ENCODE data around the gene KIAA2012. TPM values are rescaled to one million over a fixed set of nuclear protein-coding genes. Genes with fewer than 3 reads are reported as not detected.

Gene KIAA2012
- total RNA-seq, 1 donor from 2014 or later = 0.10 TPM

DNA sequence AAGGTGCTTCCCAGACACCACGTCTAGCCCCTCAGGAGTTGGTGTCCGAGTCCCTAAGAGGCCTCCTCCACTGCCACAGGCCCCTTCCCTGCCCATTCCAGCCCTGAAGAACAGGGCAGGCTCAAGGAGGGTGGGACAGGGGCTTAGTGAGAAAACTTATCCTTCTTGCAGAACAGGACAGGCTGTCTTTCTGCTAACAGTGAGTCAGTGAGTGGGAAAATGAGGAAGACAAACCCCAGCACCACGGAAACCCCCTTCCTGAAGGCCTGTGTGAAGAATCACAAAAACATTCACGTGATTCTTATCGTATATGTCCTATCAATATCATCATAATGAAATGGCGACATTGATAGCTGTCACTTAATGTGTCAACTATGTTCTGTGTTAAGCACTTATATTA is 29.6 kb upstream of the KIAA2012 start:
- DNase-seq = no peak

- no peak for DNase-seq
These were observed 28.3 kb upstream of the KIAA2012 start for GRCh38 chr2:202044777-202045176.

- peak; percentile 52 for DNase-seq
These were observed 26.5 kb upstream of the KIAA2012 start for GRCh38 chr2:202046572-202046971.

DNA sequence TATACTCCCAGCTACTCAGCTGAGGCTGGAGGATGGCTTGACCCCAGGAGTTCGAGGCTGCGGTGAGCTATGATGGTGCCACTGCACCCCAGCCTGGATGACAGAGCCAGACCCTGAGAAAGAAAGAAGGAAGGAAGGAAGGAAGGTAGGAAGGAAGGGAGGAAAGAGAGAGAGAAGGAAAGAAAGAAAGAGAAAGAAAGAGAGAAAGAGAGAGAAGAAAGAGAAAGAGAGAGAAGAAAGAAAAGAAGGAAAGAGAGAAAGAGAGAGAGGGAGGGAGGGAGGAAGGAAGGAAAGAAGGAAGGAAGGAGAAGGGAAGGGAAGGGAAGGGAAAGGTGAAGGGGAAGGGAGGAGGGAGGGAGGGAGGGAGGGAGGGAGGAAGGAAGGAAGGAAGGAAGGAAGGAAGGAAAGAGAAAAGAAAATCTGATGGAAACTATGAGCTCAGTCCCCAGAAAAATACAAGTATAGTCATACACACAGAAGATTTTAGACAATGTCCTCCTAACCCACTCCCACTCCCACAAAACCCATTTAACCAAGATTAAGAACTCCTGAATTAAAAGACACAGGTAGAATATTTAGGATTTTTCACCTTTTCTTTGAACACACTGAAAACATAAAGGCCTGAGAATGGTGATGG is 23.8 kb upstream of the KIAA2012 start:
- no peak for DNase-seq

GRCh38 chr2:202049840-202050239 is 23.2 kb upstream of the KIAA2012 start:
- no peak for DNase-seq

DNA sequence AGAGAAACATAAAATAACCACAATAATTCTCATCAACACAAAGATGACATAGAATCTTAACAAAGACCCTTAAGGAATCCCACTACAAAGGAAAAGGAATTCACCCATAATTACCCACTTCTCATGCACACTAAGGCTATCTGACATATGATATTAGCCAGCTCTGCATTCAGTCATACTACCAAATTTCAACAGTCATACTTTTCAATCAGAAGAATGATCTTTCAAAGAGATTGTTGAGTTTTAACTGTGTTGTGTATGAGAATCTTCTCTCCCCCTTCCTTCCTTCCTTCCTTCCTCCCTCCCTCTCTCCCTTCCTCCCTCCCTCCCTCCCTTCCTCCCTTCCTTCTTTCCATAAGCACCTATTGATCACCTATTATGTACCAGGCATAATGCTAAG is 22.4 kb upstream of the KIAA2012 start:
- DNase-seq = no peak

GRCh38 chr2:202051499-202052161 is 21.4 kb upstream of the KIAA2012 start:
- DNase-seq = peak; percentile 37

DNA sequence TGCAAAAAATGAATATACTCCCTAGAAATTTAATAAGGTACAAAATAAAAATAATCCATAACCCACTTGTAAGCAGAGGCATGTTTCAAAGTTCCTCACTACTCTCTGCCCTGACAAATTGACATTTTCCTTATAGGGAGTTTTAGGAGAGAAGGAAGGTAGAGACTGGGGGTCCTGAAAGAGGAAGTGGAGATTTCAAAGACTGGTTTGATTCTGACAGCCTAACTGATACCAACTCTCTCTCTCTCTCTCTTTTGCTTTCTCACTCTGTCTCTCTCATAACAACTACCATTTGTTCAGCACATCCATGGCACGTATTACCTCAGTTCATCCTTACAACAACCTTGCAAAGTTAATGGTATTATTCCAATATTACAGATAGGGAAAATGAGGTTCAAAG is 20.8 kb upstream of the KIAA2012 start:
- no peak for DNase-seq

DNA sequence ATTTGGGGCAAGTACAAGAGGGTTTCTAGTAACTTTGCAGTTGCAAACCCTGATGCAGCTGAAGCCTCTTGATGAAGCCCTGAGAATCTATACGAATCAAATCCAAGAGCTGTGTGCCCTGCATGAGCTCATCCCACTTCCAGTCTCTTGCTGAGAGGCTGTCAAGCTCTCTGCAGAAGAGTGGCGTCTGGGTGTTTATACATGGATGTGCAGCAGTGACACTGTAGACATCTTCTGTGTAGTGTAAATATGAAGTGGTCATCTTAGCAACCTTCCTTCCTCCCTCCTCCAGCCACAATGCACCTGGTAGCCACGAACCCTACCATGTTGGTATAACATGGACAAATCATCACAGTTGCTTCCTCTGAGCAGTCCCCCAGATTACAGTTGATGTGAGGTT is 18.4 kb upstream of the KIAA2012 start:
- no peak for DNase-seq

DNA sequence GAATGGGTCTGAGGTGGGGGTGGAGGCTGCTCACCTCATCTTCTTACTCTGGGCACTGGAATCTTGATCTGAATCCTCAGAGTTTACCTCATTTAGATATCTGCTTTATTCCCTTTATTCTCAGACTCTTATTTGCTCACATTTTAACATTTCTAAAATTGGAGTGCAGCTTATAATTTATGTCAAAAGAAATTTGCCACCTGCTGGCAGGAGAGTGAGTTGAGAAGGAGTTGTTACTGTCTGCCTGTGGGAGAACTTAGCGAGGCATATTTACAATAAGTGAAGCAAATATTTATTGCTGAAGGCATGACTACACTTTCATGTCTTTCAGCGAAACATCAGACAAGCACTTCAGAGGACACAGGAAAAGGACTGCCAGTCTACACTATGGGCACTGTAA is 16.4 kb upstream of the KIAA2012 start:
- no peak for DNase-seq

DNA sequence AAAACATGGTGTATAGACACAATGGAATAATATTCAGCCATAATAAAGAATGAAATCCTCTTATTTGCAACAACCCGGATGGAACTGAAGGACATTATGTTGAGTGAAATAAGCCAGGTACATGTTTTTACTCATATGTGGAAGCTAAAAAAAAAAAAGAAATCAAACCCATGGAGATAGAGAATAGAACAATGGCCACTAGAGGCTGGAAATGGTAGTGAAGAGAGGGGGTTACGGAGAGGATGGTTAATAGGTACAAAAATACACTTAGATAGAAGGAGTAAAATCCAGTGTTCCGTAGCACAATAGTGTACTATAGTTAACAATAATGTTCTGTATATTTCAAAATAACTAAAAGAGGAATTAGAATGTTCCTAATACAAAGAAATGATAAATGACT is 12.8 kb upstream of the KIAA2012 start:
- DNase-seq = no peak

- DNase-seq = no peak
These were observed 11.4 kb upstream of the KIAA2012 start for GRCh38 chr2:202061695-202062094.

- DNase-seq = peak; percentile 97
These were observed 8.7 kb upstream of the KIAA2012 start for GRCh38 chr2:202064171-202064880.

DNA sequence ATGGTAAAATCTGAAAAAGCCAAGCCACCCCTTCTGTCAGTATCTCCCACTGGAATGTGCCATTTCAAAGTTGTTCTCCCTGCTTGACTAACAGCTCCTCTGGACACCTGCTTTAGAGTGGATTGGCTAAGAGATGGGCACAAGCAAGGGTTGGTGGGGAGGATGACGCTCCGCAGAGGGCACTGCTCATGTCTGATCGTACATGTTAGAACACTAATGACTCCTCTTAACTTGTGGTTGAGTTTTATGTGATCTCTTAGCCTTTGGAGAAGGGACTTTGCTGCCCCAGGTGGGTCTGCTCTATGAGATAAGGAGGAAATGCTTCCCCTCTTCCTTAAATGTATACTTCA is 8.2 kb upstream of the KIAA2012 start:
- DNase-seq = no peak

- no peak for DNase-seq
These were observed 7.2 kb upstream of the KIAA2012 start for GRCh38 chr2:202065876-202066275.

DNA sequence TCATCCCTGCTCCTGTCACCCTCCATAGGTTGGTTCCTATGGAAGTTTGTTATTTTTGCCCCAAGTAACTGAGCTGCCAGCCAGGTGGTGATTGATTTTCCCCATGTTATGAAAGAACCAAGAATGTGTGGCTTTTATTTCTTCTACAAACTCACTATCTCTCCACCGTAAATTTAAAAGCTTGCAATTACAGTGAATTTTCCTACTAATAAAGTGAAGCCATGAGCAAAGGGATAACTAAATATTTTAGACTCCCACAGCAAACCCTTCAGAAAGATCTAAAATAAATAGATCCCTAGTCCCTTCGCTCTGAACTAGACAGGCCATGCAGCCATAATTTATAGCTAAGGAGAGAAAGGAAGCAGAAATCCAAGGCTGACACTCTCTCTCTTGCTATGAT is 6.2 kb upstream of the KIAA2012 start:
- no peak for DNase-seq

DNA sequence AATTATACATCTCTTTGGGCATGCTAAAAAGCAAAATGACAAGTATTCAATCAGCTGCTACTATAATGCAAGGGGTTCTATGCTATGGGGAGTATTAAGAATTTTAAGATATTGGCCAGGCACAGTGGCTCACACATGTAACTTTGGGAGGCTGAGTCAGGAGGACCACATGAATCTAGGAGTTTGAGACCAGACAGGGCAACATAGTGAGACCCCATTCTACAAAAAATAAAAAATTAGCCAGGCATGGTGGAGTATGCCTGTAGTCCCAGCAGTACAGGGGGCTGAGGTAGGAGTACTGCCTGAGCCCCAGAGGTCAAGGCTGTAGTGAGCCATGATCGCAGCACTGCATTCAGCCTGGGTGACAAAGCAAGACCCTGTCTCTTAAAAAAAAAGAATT is 5.5 kb upstream of the KIAA2012 start:
- DNase-seq = no peak

- peak; percentile 42 for DNase-seq
These were observed 3.6 kb upstream of the KIAA2012 start for GRCh38 chr2:202069170-202070067.

- no peak for DNase-seq
These were observed 1.9 kb upstream of the KIAA2012 start for GRCh38 chr2:202071107-202071506.

GRCh38 chr2:202072226-202072625 is 829 bp upstream of the KIAA2012 start:
- no peak for DNase-seq

DNA sequence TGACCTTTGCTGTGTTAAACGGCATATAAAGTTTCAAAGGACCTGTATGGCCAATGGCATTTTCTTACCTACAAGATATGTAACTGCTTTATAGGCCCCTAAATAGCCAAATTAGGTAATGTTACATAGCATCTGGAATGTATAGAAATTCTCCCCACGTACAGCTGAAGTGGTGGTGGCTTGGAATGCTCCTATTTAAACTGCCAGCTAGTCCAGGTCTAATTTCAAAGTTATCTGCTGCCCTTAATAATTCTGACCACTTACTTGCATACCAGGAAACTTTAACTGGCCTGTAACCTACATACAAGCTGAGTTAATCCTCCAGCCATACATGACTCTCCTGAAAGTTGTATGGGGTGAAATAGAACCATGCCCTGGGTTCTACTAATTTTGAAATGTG is 1.3 kb downstream of the KIAA2012 start:
- DNase-seq = no peak

DNA sequence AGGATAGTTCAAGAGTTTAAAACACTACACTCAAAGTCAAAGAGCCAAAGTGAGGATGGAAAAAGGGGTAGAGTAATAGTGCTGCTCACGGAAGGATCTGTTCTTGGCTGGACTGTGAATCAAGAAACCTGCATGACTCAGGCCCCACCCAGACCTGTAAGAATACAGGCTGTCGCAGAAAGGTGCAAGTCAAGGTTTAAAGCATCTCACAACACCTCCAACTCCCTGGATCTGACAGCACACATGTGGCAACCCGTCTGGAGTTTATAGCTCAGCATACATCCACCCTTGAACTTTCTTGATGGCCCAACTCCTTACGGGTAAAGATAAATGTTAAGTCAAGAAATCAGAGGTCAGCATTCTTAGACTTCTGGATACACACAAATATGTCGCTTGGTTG is 6.3 kb downstream of the KIAA2012 start:
- no peak for DNase-seq

DNA sequence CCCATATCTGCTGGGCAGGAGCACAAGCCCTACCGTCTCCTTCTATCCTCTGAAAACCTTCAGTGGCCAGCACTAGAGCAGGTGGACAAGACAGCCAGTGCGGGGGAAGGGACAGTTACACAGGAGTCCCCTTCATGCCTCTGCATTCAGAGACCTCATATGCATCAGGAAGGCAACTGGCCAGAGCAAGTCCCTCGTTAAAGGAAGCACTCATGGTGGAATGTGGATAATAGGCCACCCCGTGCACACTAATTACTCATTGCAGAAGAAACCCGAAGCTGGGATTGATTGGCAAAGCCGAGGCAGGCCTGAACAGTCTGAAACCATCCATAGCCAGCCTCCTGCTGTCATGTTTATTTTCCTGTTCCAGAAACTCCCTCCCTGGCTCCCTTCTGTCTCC is 11.2 kb downstream of the KIAA2012 start:
- DNase-seq = no peak
